Colon (tissue), 2 donors: Measurements from ENCODE around the gene SLC16A10.
"Not testable (repeated sequence)": the region's sequence is repeated elsewhere in the genome, so short reads cannot be mapped to it uniquely, and the experiment has no call there.

ENCODE experiments used
- FAIRE-seq: peaks from 2 replicates; lab custom pipeline; 2012; peaks lifted over from hg19 to GRCh38; lab: Jason Lieb, UNC
- donor health status: control.
- donor health status: control.

The SLC16A10 gene

GRCh38 chr6:111187874-111188273 is 100.6 kb downstream of the SLC16A10 start:
- no peak for FAIRE-seq

- not testable (repeated sequence) for FAIRE-seq
Observed at GRCh38 chr6:111189666-111190210, 102.4 kb downstream of the SLC16A10 start.

GRCh38 chr6:111190637-111191036 is 103.3 kb downstream of the SLC16A10 start:
- no peak for FAIRE-seq

GRCh38 chr6:111191136-111191535 is 103.8 kb downstream of the SLC16A10 start:
- FAIRE-seq, result not testable (repeated sequence)

GRCh38 chr6:111192911-111193555 is 105.7 kb downstream of the SLC16A10 start:
- no peak for FAIRE-seq

- no peak for FAIRE-seq
Observed at GRCh38 chr6:111195656-111196055, 108.4 kb downstream of the SLC16A10 start.

- FAIRE-seq, result no peak
Observed at GRCh38 chr6:111198841-111199240, 111.5 kb downstream of the SLC16A10 start.

- no peak for FAIRE-seq
Observed at GRCh38 chr6:111199935-111200334, 112.6 kb downstream of the SLC16A10 start.

GRCh38 chr6:111200350-111201243 is 113.3 kb downstream of the SLC16A10 start:
- FAIRE-seq, result no peak

GRCh38 chr6:111201244-111201554 is 113.9 kb downstream of the SLC16A10 start:
- FAIRE-seq, result no peak

GRCh38 chr6:111201764-111202163 is 114.5 kb downstream of the SLC16A10 start:
- no peak for FAIRE-seq

- FAIRE-seq, result not testable (repeated sequence)
Observed at GRCh38 chr6:111203539-111203938, 116.2 kb downstream of the SLC16A10 start.

- FAIRE-seq, result no peak
Observed at GRCh38 chr6:111204305-111204704, 117.0 kb downstream of the SLC16A10 start.

GRCh38 chr6:111204881-111205280 is 117.6 kb downstream of the SLC16A10 start:
- no peak for FAIRE-seq

GRCh38 chr6:111205502-111205901 is 118.2 kb downstream of the SLC16A10 start:
- no peak for FAIRE-seq

- no peak for FAIRE-seq
Observed at GRCh38 chr6:111207141-111207858, 120.0 kb downstream of the SLC16A10 start.

GRCh38 chr6:111208933-111209332 is 121.6 kb downstream of the SLC16A10 start:
- no peak for FAIRE-seq

- no peak for FAIRE-seq
Observed at GRCh38 chr6:111210194-111210728, 123.0 kb downstream of the SLC16A10 start.

- no peak for FAIRE-seq
Observed at GRCh38 chr6:111211411-111212030, 124.2 kb downstream of the SLC16A10 start.

- FAIRE-seq, result no peak
Observed at GRCh38 chr6:111212625-111213024, 125.3 kb downstream of the SLC16A10 start.

GRCh38 chr6:111215131-111215530 is 127.8 kb downstream of the SLC16A10 start:
- FAIRE-seq, result no peak

GRCh38 chr6:111219785-111220184 is 132.5 kb downstream of the SLC16A10 start:
- no peak for FAIRE-seq
